Measurements from ENCODE around the gene ACSL6.

Gene ACSL6

GRCh38 chr5:132056610-132057497, 45.4 kb upstream of the ACSL6 start:
- TF ChIP-seq CTCF (IDR thresholded peaks at IDR 0.05; ENCODE audit: extremely low read depth, missing control alignments) = no peak
- DNase-seq (ENCODE audit: low spot score) = no peak

- TF ChIP-seq CTCF (IDR thresholded peaks at IDR 0.05; ENCODE audit: extremely low read depth, missing control alignments) = no peak
- DNase-seq (ENCODE audit: low spot score) = no peak
Measured at GRCh38 chr5:132055808-132056609, 44.6 kb upstream of the ACSL6 start.

GRCh38 chr5:132055441-132055807, 44.0 kb upstream of the ACSL6 start:
- DNase-seq (ENCODE audit: low spot score) = no peak

GRCh38 chr5:132054697-132055440, 43.4 kb upstream of the ACSL6 start:
- no peak for TF ChIP-seq CTCF (IDR thresholded peaks at IDR 0.05; ENCODE audit: extremely low read depth, missing control alignments)
- no peak for DNase-seq (ENCODE audit: low spot score)

More at GRCh38 chr5:132055441-132055807, 44.0 kb upstream of the ACSL6 start:
- TF ChIP-seq CTCF (IDR thresholded peaks at IDR 0.05; ENCODE audit: extremely low read depth, missing control alignments) = no peak

GRCh38 chr5:132054031-132054696, 42.7 kb upstream of the ACSL6 start:
- no peak for TF ChIP-seq CTCF (IDR thresholded peaks at IDR 0.05; ENCODE audit: extremely low read depth, missing control alignments)
- no peak for DNase-seq (ENCODE audit: low spot score)

- TF ChIP-seq CTCF (IDR thresholded peaks at IDR 0.05; ENCODE audit: extremely low read depth, missing control alignments) = no peak
- no peak for DNase-seq (ENCODE audit: low spot score)
Measured at GRCh38 chr5:132053483-132053882, 42.0 kb upstream of the ACSL6 start.

All from GM20000 (cell line).